Stimulated activated CD8-positive, alpha-beta memory T cell treated with anti-CD3 and anti-CD28 coated beads, Interleukin-7, amount 100 ng/mL, for 1 hour (primary cell): ENCODE results near the gene CELSR1.

Experiments used
- DNase-seq, 2 donors: peaks; one replicate each; pipeline ENCODE4 v3.0.0-alpha.2; 2020; ENCODE audit warnings: low read depth in 2 of 2

CELSR1 gene

GRCh38 chr22:46537225-46537945 lies at the start of gene CELSR1:
TSS of gene CELSR1 (minus strand) at chr22:46537620. CDS start at chr22:46537170, 450 bp downstream.
- no peak for DNase-seq

GRCh38 chr22:46587061-46587460 lies 49.6 kb upstream of the CELSR1 start:
- no peak for DNase-seq

GRCh38 chr22:46586531-46587011 lies 49.2 kb upstream of the CELSR1 start:
- DNase-seq: no peak

GRCh38 chr22:46586123-46586519 lies 48.7 kb upstream of the CELSR1 start:
- no peak for DNase-seq

- no peak for DNase-seq
Observed at GRCh38 chr22:46585340-46586122, 48.1 kb upstream of the CELSR1 start.

- no peak for DNase-seq
Observed at GRCh38 chr22:46584081-46584921, 46.9 kb upstream of the CELSR1 start.

GRCh38 chr22:46583571-46583970 lies 46.2 kb upstream of the CELSR1 start:
- DNase-seq: no peak

GRCh38 chr22:46582281-46582933 lies 45.0 kb upstream of the CELSR1 start:
- DNase-seq: no peak

- no peak for DNase-seq
Observed at GRCh38 chr22:46581538-46582244, 44.3 kb upstream of the CELSR1 start.

- DNase-seq: no peak
Observed at GRCh38 chr22:46580940-46581537, 43.6 kb upstream of the CELSR1 start.

- DNase-seq: no peak
Observed at GRCh38 chr22:46579751-46580449, 42.5 kb upstream of the CELSR1 start.

- DNase-seq: no peak
Observed at GRCh38 chr22:46578824-46579561, 41.6 kb upstream of the CELSR1 start.

- no peak for DNase-seq
Observed at GRCh38 chr22:46578251-46578823, 40.9 kb upstream of the CELSR1 start.

- no peak for DNase-seq
Observed at GRCh38 chr22:46577368-46578249, 40.2 kb upstream of the CELSR1 start.

- DNase-seq: peak in 1 of 2 donors; percentile 36
Observed at GRCh38 chr22:46576556-46577367, 39.3 kb upstream of the CELSR1 start.

- DNase-seq: no peak
Observed at GRCh38 chr22:46575911-46576555, 38.6 kb upstream of the CELSR1 start.
